GM12891 (cell line): Measurements from ENCODE around the gene KEL.

Experiments used
- PAX5 ChIP-seq: IDR thresholded peaks from 2 replicates; pipeline ENCODE4 v1.6.1; 2011; ENCODE audit warnings: low read length, moderate library complexity, mild to moderate bottlenecking; ENCODE audit not compliant: insufficient read depth, severe bottlenecking
- POLR2A ChIP-seq: IDR thresholded peaks from 2 replicates; pipeline ENCODE4 v1.6.1; 2011; ENCODE audit warnings: low read depth, low read length, control low read depth
- POLR2AphosphoS5 ChIP-seq: IDR thresholded peaks from 2 replicates; pipeline ENCODE4 v1.6.1; 2011; ENCODE audit warnings: low read depth, low read length, control low read depth
- SPI1 ChIP-seq: IDR thresholded peaks from 2 replicates; pipeline ENCODE4 v1.6.1; 2011; ENCODE audit warnings: low read depth, low read length, control low read depth
- TAF1 ChIP-seq: IDR thresholded peaks from 2 replicates; pipeline ENCODE4 v1.6.1; 2011; ENCODE audit warnings: low read depth, low read length, control low read depth

GRCh38 chr7:142938611-142939010 lies 23.6 kb downstream of the KEL start:
- TF ChIP-seq TAF1 = no peak
- no peak for TF ChIP-seq POLR2AphosphoS5
- TF ChIP-seq POLR2A = no peak
- TF ChIP-seq SPI1 = no peak
- no peak for TF ChIP-seq PAX5
